ENCODE measurements around the gene CNBP.

DNA sequence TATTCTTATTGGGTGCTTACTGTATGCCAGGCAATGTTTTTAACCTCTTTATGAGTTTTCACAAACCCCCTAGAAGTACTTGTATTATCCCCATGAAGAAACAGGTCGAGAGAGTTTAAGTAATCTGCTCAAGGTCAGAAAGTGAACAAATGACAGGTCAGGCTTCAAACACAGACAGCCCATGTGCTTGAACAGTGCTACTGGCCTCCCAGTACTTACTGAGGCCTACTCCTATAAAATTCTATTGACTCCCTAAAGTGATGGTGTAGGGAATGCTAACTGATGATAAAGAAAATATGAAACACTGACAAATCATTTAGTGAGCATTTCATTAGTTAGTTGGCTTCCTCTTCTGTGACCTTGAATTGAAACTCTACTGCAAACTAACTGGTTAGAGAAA is 4.2 kb upstream of the CNBP start:
- TF ChIP-seq TAF1 (IDR thresholded peaks at IDR 0.05; ENCODE audit: borderline replicate concordance, insufficient read depth, low read length) (no peak), POLR2AphosphoS5 (IDR thresholded peaks at IDR 0.05; ENCODE audit: low read depth, low read length) (no peak), SIN3A (IDR thresholded peaks at IDR 0.05; ENCODE audit: borderline replicate concordance, insufficient read depth, low read length) (no peak)

All from PFSK-1 (cell line).